Measurements from ENCODE around the gene NUDT16L1.

DNA sequence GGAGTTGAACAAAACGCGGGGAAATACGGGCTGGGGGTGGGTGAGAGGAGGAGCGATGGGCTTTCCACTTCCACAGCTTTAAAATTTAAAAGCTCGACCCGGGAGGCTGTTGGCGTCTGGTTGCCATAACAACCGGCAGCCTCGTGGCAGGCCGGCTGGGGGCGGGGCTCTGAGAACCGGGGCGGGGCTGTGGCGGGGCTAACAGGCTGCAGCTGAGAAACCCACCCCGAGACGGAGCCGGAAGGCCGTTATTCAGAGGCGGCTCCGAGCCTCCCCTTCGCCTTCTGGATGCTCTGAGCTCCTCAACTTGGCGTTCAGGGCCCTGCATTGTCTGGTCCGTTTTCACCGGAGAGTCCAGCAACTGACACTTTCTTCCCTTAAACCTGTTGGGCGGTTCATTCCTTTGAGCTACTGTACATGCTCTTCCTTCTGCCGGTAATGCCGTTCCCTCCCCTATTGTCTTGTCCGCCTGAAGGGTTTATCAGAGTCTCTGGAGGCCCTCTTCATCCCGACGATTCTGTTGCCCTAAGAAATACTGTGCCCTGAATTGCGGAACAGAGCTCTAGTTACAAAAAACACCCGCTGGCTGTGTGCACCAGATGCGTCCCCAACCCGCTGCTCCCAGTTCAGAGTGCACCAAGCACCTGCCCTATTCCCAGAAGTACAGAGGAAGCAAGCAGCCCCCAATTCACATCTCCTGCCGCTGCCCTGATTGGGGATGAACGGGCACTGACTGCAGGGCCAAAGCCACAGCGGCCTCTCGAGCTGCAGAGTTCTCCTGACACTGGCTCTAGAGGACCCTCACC is 41.6 kb downstream of the NUDT16L1 start:
- TF ChIP-seq CTCF (IDR thresholded peaks at IDR 0.05; ENCODE audit: low read depth, low read length) (no peak), EZH2phosphoT487 (IDR thresholded peaks at IDR 0.05; ENCODE audit: low read depth) (no peak)

Data from OCI-LY3 (cell line).